ENCODE data around the gene SPHK2.

SPHK2 gene

DNA sequence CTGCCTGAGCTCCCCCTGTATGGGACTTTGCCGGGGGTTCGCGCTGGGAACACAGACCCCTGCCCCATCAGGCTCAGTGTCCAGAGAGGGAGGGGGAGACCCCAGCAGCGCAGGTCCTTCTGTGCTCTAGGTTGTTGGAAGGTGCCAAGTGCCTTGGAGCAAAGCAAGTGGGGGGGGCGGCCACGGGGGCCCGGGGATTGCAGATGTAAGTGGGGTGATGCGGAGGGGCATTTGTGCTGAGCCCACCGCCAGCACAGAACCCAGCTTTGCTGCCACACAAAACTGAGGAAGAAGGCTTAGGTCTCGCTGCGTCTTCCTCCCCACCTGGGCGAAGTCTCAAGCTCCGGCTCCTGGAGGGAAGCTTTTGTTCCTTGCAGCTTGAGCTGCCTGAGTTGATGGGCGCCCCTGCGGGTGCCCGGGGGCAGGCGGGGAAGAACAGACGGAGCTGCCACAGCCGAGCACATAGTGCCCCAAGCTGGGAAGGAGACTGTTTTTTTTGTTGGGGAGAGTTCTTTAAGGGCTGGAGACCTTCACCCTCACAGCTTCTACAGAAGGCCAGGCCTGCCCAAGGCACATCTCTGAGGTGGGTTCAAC is 55.0 kb downstream of the SPHK2 start:
- no peak for DNase-seq
- no peak for ATAC-seq (ENCODE audit: insufficient read depth, low read depth)
- Histone ChIP-seq H3K79me2 (ENCODE audit: insufficient read depth, low read length) (no peaks in the 10 kb centered on the region), H4K20me1 (ENCODE audit: insufficient read depth, low read length) (no peaks in the 10 kb centered on the region), H3K4me3 (ENCODE audit: low read depth in 1 of 2, low read length in 2 of 2) (no peak overlapping the region), H3K4me1 (ENCODE audit: insufficient read depth, low read length) (peaks cover 10% of the 10 kb centered on the region), H3K36me3 (ENCODE audit: insufficient read depth, low read length) (no peaks in the 10 kb centered on the region), H3K27ac (ENCODE audit: low read length) (no peak overlapping the region; the same call in 1 of the 2 replicates), H3K9me3 (ENCODE audit: insufficient read depth, low read length, severe bottlenecking) (no peaks in the 10 kb centered on the region), H3K9ac (ENCODE audit: low read depth, low read length) (no peak overlapping the region; the same call in 1 of the 2 replicates), H2AFZ (ENCODE audit: low read depth, low read length) (no peak overlapping the region), H3K27me3 (ENCODE audit: insufficient read depth, low read length, poor library complexity) (no peaks in the 10 kb centered on the region), H3K4me2 (ENCODE audit: insufficient read depth, low read length) (no peak overlapping the region)
- TF ChIP-seq EZH2 (IDR thresholded peaks at IDR 0.05; ENCODE audit: borderline replicate concordance, low read depth, low read length, severe bottlenecking) = no peak
- TF ChIP-seq, protein P1, sequence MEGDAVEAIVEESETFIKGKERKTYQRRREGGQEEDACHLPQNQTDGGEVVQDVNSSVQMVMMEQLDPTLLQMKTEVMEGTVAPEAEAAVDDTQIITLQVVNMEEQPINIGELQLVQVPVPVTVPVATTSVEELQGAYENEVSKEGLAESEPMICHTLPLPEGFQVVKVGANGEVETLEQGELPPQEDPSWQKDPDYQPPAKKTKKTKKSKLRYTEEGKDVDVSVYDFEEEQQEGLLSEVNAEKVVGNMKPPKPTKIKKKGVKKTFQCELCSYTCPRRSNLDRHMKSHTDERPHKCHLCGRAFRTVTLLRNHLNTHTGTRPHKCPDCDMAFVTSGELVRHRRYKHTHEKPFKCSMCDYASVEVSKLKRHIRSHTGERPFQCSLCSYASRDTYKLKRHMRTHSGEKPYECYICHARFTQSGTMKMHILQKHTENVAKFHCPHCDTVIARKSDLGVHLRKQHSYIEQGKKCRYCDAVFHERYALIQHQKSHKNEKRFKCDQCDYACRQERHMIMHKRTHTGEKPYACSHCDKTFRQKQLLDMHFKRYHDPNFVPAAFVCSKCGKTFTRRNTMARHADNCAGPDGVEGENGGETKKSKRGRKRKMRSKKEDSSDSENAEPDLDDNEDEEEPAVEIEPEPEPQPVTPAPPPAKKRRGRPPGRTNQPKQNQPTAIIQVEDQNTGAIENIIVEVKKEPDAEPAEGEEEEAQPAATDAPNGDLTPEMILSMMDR (IDR thresholded peaks at IDR 0.05; ENCODE audit: borderline replicate concordance, extremely low read depth, low read length, poor library complexity, severe bottlenecking) = no peak

DNA sequence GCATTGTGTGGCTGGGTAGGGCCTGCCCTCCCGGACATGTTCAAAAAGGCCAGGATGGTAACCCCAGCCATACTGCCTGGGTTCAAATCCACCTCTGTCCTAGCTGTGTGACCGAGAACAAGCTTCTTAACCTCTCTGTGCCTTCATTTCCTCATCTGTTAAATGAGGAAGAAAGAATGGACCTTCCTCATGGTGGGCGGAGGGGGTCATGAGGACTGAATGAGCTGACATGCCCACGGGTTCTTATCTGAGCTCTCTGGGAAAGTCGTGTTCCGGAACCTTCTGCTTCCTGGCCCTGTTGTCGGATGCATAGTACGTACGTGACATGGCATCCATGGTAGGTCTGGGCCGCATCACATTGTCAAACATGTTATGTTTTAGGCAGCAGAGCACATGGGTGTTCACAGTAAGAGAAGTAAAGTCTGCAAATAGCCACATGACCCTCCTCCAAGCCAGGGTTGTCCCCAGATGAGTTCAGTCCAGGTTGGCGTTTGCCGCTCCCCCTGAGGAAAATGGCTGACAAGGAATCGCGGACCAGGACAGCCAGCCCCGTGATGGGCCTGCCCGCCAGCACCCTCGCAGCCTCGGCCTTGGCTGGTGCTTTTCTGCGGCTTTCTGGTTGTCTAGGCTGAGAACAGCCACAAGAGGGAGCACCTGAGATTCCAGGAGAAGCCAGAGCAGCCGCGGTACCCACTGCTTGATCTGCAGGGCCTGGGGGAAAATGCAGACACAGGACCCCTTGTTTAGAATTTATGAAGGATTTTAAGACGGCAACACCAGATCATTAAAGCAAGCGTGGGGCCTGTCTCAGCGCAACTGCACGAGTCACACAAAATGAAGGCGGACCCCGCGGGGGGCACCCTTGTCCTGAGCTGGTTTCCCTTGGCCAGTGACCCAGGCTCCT is 55.9 kb downstream of the SPHK2 start:
- no peaks in the 10 kb centered on the region for H3K27me3 ChIP-seq (ENCODE audit: insufficient read depth, low read length, poor library complexity)
- peaks cover 10% of the 10 kb centered on the region for H3K4me1 ChIP-seq (ENCODE audit: insufficient read depth, low read length)
- TF ChIP-seq, protein P1 (IDR thresholded peaks at IDR 0.05; ENCODE audit: borderline replicate concordance, extremely low read depth, low read length, poor library complexity, severe bottlenecking) = peak; percentile 91
- TF ChIP-seq EZH2 (IDR thresholded peaks at IDR 0.05; ENCODE audit: borderline replicate concordance, low read depth, low read length, severe bottlenecking) = no peak

GRCh38 chr19:48676487-48676886 is 57.2 kb downstream of the SPHK2 start:
- Histone ChIP-seq H4K20me1 (ENCODE audit: insufficient read depth, low read length) (no peaks in the 10 kb centered on the region; the same call in 1 of the 2 replicates), H3K27me3 (ENCODE audit: insufficient read depth, low read length, poor library complexity) (no peaks in the 10 kb centered on the region), H3K79me2 (ENCODE audit: insufficient read depth, low read length) (no peaks in the 10 kb centered on the region), H3K27ac (ENCODE audit: low read length) (no peak overlapping the region), H2AFZ (ENCODE audit: low read depth, low read length) (no peak overlapping the region), H3K36me3 (ENCODE audit: insufficient read depth, low read length) (no peaks in the 10 kb centered on the region), H3K4me2 (ENCODE audit: insufficient read depth, low read length) (no peak overlapping the region), H3K4me3 (ENCODE audit: low read depth in 1 of 2, low read length in 2 of 2) (no peak overlapping the region), H3K9ac (ENCODE audit: low read depth, low read length) (no peak overlapping the region), H3K4me1 (ENCODE audit: insufficient read depth, low read length) (peaks cover 10% of the 10 kb centered on the region), H3K9me3 (ENCODE audit: insufficient read depth, low read length, severe bottlenecking) (no peaks in the 10 kb centered on the region)
- no peak for DNase-seq
- no peak for ATAC-seq (ENCODE audit: insufficient read depth, low read depth)
- no peak for TF ChIP-seq EZH2 (IDR thresholded peaks at IDR 0.05; ENCODE audit: borderline replicate concordance, low read depth, low read length, severe bottlenecking)
- TF ChIP-seq, protein P1 (IDR thresholded peaks at IDR 0.05; ENCODE audit: borderline replicate concordance, extremely low read depth, low read length, poor library complexity, severe bottlenecking) = no peak

More for the DNA sequence above, 55.9 kb downstream of the SPHK2 start:
- H4K20me1 ChIP-seq (ENCODE audit: insufficient read depth, low read length) = no peaks in the 10 kb centered on the region
- H3K4me2 ChIP-seq (ENCODE audit: insufficient read depth, low read length) = peak overlapping the region; percentile 27; the same call in 1 of the 2 replicates
- H3K4me3 ChIP-seq (ENCODE audit: low read depth in 1 of 2, low read length in 2 of 2) = no peak overlapping the region
- no peaks in the 10 kb centered on the region for H3K79me2 ChIP-seq (ENCODE audit: insufficient read depth, low read length)
- peak; percentile 85 for DNase-seq
- peak overlapping the region; percentile 45; the same call in 1 of the 2 replicates for H3K27ac ChIP-seq (ENCODE audit: low read length)
- H3K9me3 ChIP-seq (ENCODE audit: insufficient read depth, low read length, severe bottlenecking) = no peaks in the 10 kb centered on the region
- H3K9ac ChIP-seq (ENCODE audit: low read depth, low read length) = peak overlapping the region; percentile 42
- peak; percentile 97 for ATAC-seq (ENCODE audit: insufficient read depth, low read depth)
- H3K36me3 ChIP-seq (ENCODE audit: insufficient read depth, low read length) = no peaks in the 10 kb centered on the region
- peak overlapping the region; percentile 72 for H2AFZ ChIP-seq (ENCODE audit: low read depth, low read length)

All from DND-41 (cell line).